Calu3 (cell line): ENCODE measurements around the gene NCKAP5. TPM values are rescaled to one million over a fixed set of nuclear protein-coding genes. Genes with fewer than 3 reads are reported as not detected.

ENCODE experiments used
- BruUV-seq: library from RNA; stranded (reverse); fragments of 400-500 nt; replicated peaks from 2 replicates; lab custom pipeline; 2021; lab: Mats Ljungman, UMichigan
- CTCF ChIA-PET: fragments of 300-600 bp; sonication (Branson Sonifier 250); formaldehyde crosslinking; loops from one replicate; lab custom pipeline; 2022; ENCODE audit warnings: antibody characterized with exemption; lab: Charles Lee
- DNase-seq: peaks from one replicate; pipeline ENCODE4 v3.0.0; 2022
- H3K27ac Mint-ChIP-seq: one replicate; pipeline ENCODE4 v1.8.0; 2022; ENCODE audit warnings: mixed read lengths; ENCODE audit not compliant: unreplicated experiment
- H3K27me3 Mint-ChIP-seq: one replicate; pipeline ENCODE4 v1.8.0; 2022; ENCODE audit warnings: mixed read lengths; ENCODE audit not compliant: unreplicated experiment
- H3K36me3 Mint-ChIP-seq: one replicate; pipeline ENCODE4 v1.8.0; 2022; ENCODE audit warnings: mild to moderate bottlenecking, moderate library complexity, mixed read lengths; ENCODE audit not compliant: insufficient read depth, unreplicated experiment
- H3K4me1 Mint-ChIP-seq: one replicate; pipeline ENCODE4 v1.8.0; 2022; ENCODE audit warnings: mild to moderate bottlenecking, low read depth, mixed read lengths; ENCODE audit not compliant: unreplicated experiment
- H3K4me3 Mint-ChIP-seq: one replicate; pipeline ENCODE4 v1.8.0; 2022; ENCODE audit warnings: mild to moderate bottlenecking, low read depth, moderate library complexity, mixed read lengths; ENCODE audit not compliant: unreplicated experiment
- H3K9me3 Mint-ChIP-seq: one replicate; pipeline ENCODE4 v1.8.0; 2022; ENCODE audit warnings: low read depth, mixed read lengths; ENCODE audit not compliant: unreplicated experiment
- CTCF ChIP-seq: fragments of 200-600 bp; IDR thresholded peaks from one replicate; pipeline ENCODE4 v1.8.0; 2022; ENCODE audit warnings: antibody characterized with exemption; ENCODE audit not compliant: unreplicated experiment
- intact Hi-C: fragments of 100-400 bp; cut with micrococcal nuclease; formaldehyde crosslinking; loops from one replicate; pipeline ENCODE4 v1.10.0; 2022; ENCODE audit not compliant: unreplicated experiment
- total RNA-seq: library from RNA; stranded (reverse); gene quantifications from 2 replicates; pipeline ENCODE4 v1.2.3, GENCODE V29; 2022

The NCKAP5 gene
- total RNA-seq, 1 experiment from 2014 or later, result 2.2 TPM

- Mint-ChIP-seq H3K9me3 (no peaks in the 10 kb centered on the region), H3K4me1 (no peaks in the 10 kb centered on the region), H3K4me3 (no peak overlapping the region), H3K36me3 (no peaks in the 10 kb centered on the region), H3K27ac (no peak overlapping the region), H3K27me3 (no peaks in the 10 kb centered on the region)
- no peak for DNase-seq
- intact Hi-C loops, result no loop called here
- TF ChIP-seq CTCF, result no peak
- no TSS peak for BruUV-seq
- CTCF ChIA-PET, result no interaction called here
Measured at GRCh38 chr2:133098787-133099186, 469.5 kb downstream of the NCKAP5 start.

GRCh38 chr2:133097666-133098065 is 470.6 kb downstream of the NCKAP5 start:
- Mint-ChIP-seq H3K27me3 (no peaks in the 10 kb centered on the region), H3K27ac (no peak overlapping the region), H3K4me1 (no peaks in the 10 kb centered on the region), H3K4me3 (no peak overlapping the region), H3K36me3 (no peaks in the 10 kb centered on the region), H3K9me3 (no peaks in the 10 kb centered on the region)
- BruUV-seq, result no TSS peak
- intact Hi-C loops, result no loop called here
- CTCF ChIA-PET, result no interaction called here
- DNase-seq, result no peak
- TF ChIP-seq CTCF, result no peak

GRCh38 chr2:133092571-133092970 is 475.7 kb downstream of the NCKAP5 start:
- H3K36me3 Mint-ChIP-seq, result no peaks in the 10 kb centered on the region
- DNase-seq, result no peak
- CTCF ChIA-PET, result no interaction called here
- no peak overlapping the region for H3K27ac Mint-ChIP-seq
- no peak overlapping the region for H3K4me3 Mint-ChIP-seq
- peaks cover 3% of the 10 kb centered on the region for H3K9me3 Mint-ChIP-seq
- H3K27me3 Mint-ChIP-seq, result no peaks in the 10 kb centered on the region
- H3K4me1 Mint-ChIP-seq, result no peaks in the 10 kb centered on the region
- no TSS peak for BruUV-seq
- no peak for TF ChIP-seq CTCF
- intact Hi-C loops, result no loop called here

- Mint-ChIP-seq H3K4me3 (no peak overlapping the region), H3K27me3 (no peaks in the 10 kb centered on the region), H3K27ac (no peak overlapping the region), H3K9me3 (peaks cover 3% of the 10 kb centered on the region), H3K36me3 (no peaks in the 10 kb centered on the region), H3K4me1 (peaks cover 9% of the 10 kb centered on the region)
- no peak for TF ChIP-seq CTCF
- intact Hi-C loops, result no loop called here
- no TSS peak for BruUV-seq
- CTCF ChIA-PET, result no interaction called here
- no peak for DNase-seq
Measured at GRCh38 chr2:133090358-133090757, 477.9 kb downstream of the NCKAP5 start.
